LoVo (cell line): ENCODE measurements around the gene TMIGD2.
"Not testable (repeated sequence)": the region's sequence is repeated elsewhere in the genome, so short reads cannot be mapped to it uniquely, and the experiment has no call there.

ENCODE experiments used
- DNase-seq: peaks from one replicate; pipeline ENCODE4 v3.0.0-alpha.2; 2016; ENCODE audit warnings: low spot score

TMIGD2 gene, protein sequence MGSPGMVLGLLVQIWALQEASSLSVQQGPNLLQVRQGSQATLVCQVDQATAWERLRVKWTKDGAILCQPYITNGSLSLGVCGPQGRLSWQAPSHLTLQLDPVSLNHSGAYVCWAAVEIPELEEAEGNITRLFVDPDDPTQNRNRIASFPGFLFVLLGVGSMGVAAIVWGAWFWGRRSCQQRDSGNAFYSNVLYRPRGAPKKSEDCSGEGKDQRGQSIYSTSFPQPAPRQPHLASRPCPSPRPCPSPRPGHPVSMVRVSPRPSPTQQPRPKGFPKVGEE

GRCh38 chr19:4302243-4302640 is at the start of gene TMIGD2:
TSS of gene TMIGD2 (minus strand) at chr19:4302389. CDS start at chr19:4302385, 4 bp downstream.
- no peak for DNase-seq

- DNase-seq, result no peak
Observed at GRCh38 chr19:4350726-4351125, 48.5 kb upstream of the TMIGD2 start.

DNA sequence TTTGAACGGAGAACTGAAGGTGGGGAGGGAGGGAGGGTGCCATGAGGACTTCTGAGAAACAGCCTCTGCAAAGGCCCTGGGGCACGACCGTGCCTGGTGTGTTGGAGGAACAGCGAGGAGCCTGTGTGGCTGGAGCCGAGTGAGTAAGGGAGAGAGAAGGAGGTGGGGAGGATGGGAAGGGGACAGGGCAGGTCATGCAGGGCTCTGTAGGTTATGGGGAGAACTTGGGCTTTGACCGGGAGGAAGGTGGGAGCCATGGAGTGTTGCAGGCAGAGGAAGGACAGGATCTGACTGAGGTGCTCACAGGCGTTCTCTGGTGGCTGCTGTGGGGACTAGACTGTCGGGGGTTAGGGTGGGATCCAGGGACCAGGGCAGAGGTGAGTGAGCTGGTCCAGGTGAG is 47.9 kb upstream of the TMIGD2 start:
- DNase-seq, result no peak

DNA sequence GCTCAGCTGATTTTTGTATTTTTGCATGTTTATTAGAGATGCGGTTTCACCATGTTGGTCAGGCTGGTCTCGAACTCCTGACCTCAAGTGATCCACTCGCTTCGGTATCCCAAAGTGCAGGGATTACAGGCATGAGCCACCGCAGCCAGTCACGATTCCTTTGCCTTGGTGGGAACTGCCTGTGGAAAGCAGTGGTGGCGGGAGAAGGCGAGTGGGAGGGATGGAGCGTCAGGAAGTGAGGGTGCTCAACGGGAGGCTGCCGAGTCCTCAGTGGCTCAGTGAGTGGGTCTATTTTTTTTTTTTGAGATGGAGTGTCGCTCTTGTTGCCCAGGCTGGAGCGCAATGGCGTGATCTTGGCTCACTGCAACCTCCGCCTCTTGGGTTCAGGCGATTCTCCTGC is 47.0 kb upstream of the TMIGD2 start:
- DNase-seq, result not testable (repeated sequence)

DNA sequence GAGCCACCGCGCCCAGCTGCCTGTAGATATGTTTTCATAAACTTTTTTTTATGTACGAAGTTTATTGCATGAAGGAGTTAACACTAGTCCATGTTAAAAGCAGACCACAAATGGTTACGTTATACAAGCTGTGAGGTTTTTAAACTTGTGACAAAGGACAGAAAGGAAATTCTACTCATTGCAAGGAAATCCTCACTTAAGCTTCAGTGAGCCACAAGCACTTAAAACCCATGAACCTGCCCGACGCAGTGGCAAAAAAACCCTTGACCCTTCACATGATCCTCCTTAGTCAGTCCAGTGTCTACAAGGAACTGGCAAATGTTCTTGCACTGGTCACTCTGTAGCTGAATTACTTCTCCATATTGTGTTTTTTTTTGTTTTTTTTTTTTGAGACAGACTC is 45.3 kb upstream of the TMIGD2 start:
- DNase-seq, result no peak

DNA sequence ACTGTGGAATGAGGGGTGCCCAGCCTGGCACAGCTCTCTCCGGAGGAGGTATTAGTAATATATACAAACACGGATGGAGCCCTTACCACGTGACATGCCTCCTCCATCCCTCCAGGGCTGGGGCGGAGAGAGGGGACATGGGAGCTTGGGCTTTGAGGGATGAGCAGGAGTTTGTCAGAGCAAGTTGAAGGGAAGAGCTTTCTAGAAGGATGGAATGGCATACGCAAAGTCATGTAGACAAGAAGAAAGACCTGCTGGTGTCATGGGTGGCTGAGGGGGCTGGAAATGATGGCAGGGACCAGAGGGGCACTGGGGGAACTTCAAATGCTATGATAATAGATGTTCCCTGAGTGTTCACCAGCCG is 43.8 kb upstream of the TMIGD2 start:
- DNase-seq, result no peak

GRCh38 chr19:4345342-4346019 is 43.3 kb upstream of the TMIGD2 start:
- no peak for DNase-seq

DNA sequence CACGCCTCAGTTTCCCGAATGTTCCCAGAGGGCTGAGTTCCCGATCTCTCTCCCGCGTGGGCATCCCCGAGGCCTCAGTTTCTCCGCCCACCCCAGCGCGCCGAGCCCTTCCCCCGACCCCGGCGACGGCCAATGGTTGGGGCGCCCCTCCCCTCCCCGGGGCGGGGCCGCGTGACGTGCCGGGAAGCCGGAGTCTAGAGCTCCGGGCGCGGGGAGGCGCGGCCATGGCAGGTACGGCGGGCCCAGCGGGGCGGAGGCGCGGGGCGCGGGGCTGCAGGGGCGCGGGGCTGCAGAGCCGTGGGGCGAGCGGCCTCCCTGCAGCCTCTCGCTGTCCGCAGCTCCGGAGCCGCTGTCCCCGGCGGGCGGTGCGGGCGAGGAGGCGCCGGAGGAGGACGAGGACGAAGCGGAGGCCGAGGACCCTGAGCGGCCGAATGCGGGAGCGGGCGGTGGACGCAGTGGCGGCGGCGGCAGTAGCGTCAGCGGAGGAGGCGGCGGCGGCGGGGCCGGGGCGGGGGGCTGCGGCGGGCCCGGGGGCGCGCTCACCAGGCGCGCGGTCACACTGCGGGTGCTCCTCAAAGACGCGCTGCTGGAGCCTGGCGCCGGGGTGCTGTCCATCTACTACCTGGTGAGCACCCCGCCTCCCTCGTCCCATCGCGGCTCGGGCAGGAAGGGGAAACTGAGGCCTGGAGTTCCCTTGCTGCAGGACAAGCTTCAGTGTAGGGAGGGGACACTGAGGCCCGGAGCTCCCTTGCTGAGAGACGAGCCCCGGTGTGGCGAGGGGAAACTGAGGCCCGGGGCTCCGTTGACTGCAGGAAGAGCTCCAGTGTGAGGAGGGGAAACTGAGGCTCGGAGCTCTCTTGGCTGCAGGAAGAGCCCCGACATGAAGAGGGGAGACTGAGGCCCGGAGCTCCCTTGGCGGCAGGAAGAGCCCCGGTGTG is 41.5 kb upstream of the TMIGD2 start, which contains the start of gene MPND:
TSS of gene MPND (plus strand) at position 193 of the 938 bp plus-strand sequence. CDS start at position 225, 32 bp downstream.
- DNase-seq, result peak; percentile 87

DNA sequence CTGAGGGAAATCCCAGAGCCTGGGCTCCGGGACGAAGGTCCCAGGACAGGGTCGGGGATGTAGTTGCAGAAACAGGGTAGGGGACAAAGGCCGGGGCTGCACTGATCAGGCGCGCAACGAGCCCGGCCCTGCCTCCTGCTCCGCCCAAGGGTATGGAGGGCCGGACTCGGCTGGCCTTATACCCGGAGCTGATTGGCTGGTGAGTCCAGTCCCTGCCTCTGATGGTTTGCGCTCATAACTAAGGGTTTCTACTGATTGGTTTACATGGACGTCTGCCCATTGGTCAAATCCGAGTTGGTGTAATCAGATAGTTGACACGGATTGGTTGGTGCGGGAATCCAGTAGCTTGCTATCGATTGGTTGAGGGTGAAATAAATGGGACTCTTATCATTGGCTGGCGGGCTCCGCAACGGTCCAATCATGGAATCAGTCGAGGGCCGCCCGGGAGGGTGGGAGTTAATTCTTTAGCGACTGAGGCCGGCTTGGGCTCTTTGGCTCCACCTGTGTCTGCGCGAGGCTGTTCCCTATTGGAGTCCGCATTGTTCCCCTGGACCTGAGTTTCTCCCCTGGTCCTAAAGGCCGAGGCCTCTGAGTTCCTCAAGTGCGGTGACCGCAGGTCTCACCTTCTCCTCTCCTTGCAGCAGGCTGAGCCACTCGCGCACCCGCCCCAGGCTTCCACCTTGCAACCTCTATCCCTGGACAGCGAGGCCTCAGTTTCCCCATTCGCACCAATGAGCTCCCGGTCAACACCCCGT is 40.6 kb upstream of the TMIGD2 start:
- DNase-seq, result peak; percentile 100

DNA sequence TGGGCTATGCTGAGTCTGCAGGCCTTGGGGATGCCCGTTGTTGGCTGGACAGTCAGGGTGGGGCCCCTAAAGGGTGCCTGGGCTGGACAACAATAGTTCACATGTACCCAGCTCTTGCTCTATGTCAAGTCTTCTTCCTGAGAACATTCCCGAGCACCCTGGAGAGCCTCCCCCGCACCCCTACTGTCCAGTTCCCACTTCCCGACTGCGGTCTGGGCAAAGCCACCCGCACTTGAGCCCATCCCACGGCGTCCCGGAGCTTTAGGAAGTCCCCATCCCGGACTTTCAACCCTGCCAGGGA is 40.1 kb upstream of the TMIGD2 start:
- DNase-seq, result no peak

GRCh38 chr19:4338441-4339355 is 36.5 kb upstream of the TMIGD2 start, which contains the start of gene STAP2:
TSS of gene STAP2 (minus strand) at chr19:4338827. CDS start at chr19:4338753, 74 bp downstream.
- DNase-seq, result peak; percentile 66

- DNase-seq, result peak; percentile 14
Observed at GRCh38 chr19:4337906-4338440, 35.8 kb upstream of the TMIGD2 start.

DNA sequence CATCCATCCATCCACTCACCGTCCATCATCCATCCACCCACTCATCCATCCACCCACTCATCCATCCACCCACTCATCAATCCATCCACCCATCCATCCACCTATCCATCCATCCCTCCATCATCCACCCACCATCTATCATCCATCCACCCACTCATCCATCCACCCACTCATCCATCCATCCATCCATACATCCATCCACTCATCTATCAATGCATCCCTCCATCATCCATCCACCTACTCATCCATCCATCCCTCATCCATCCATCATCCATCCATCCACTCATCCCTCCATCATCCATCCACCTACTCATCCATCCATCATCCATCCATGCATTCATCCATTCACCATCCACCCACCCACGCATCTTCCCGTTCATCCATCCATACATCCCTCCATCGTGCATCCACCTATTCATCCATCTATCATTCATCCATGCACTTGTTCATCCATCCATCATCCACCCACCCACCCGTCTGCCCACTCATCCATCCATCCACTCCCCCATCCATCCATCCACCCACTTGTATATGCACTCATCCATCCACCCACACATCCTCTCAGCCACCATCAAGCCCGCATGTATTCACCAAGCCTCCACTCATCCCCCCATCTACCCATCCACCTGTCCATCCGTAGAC is 32.9 kb upstream of the TMIGD2 start:
- no peak for DNase-seq

DNA sequence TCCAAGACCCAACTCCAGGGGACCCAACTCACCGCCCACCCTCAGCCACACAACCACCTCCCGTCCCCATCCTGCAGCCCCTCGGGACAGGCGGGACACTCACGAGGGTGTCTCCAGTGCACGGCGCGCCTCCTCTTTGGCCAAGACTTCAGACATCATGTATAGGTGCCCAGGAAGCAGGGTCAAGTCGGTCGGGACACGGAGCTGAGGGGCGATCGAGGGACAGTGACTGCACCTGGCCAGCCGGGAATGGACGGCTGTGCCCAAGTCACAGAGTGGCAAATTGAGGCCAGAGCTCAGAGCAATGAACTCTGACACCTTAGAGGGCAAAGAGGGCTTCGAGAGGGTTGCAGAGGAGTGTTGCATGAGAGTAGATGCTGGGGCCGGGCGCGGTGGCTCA is 27.7 kb upstream of the TMIGD2 start:
- no peak for DNase-seq

GRCh38 chr19:4328991-4329681 is 26.9 kb upstream of the TMIGD2 start:
- not testable (repeated sequence) for DNase-seq

DNA sequence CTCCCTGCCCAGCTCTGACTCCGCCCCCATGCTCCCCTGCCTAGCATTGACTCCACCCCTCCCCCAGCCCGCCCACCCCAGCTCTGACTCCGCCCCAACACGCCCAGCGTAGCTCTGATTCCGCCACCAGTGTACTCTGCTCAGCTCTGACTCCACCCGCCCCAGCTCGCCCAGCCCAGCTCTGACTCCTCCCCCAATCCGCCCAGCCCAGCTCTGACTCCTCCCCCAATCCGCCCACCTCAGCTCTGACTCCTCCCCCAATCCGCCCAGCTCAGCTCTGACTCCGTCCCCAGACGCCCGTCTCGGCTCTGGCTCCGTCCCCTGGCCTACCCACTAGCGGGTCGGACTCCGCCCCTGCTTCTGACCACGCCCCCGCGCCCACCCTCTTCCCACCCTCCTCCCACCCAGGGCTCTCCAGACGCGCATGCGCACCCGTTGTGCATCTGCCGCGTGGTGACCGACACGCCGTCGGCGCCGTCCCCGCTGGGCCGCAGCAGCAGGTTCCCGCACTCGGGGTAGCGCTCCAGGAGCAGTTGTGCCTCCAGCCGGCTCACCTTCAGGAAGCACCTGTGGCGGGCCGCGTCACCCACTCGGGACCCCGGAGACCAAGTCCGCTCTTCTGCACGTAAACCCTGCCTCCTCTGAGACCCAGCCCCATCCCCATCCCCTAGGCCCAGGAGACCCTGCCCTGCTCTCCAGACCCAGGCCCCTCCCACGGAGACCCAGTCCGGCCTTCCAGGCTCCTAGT is 26.2 kb upstream of the TMIGD2 start:
- DNase-seq, result no peak

DNA sequence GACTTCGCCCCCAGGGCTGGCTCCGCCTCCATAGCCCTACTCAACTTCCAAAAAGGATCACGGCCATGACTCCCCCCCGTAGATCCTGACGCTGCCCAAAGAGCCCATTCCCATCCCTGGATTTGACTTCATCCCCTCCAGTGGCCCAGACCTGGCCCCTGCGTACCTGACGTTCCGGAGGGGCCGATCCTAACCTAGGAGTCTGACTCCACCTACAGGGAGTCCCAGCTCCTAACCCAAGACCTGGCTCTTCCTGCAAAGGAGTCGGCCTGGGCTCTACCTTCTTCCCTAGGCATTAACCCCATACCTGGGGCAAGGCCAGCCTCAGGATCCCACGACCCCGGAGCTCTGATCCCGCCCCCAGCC is 25.7 kb upstream of the TMIGD2 start:
- no peak for DNase-seq

GRCh38 chr19:4327252-4327876 is 25.2 kb upstream of the TMIGD2 start:
- no peak for DNase-seq
